NCI-H2029 (cell line): ENCODE results near the gene KIAA1671.

Experiments used
- DNase-seq: peaks from one replicate; lab custom pipeline; 2025; lab: John Stamatoyannopoulos, UW

The KIAA1671 gene

GRCh38 chr22:24981656-24982055 lies 29.1 kb downstream of the KIAA1671 start:
- DNase-seq = no peak

- DNase-seq = no peak
Measured at GRCh38 chr22:24982301-24983056, 30.0 kb downstream of the KIAA1671 start.

GRCh38 chr22:24983151-24983550 lies 30.6 kb downstream of the KIAA1671 start:
- no peak for DNase-seq

GRCh38 chr22:24984122-24984521 lies 31.6 kb downstream of the KIAA1671 start:
- no peak for DNase-seq

GRCh38 chr22:24985826-24986214 lies 33.3 kb downstream of the KIAA1671 start:
- no peak for DNase-seq

- DNase-seq = no peak
Measured at GRCh38 chr22:24986816-24987215, 34.3 kb downstream of the KIAA1671 start.

GRCh38 chr22:24989135-24989534 lies 36.6 kb downstream of the KIAA1671 start:
- DNase-seq = no peak

- DNase-seq = no peak
Measured at GRCh38 chr22:24989541-24989951, 37.0 kb downstream of the KIAA1671 start.

GRCh38 chr22:24990344-24990905 lies 37.9 kb downstream of the KIAA1671 start:
- DNase-seq = no peak

GRCh38 chr22:24992946-24993345 lies 40.4 kb downstream of the KIAA1671 start:
- no peak for DNase-seq

- DNase-seq = peak; percentile 90
Measured at GRCh38 chr22:24994070-24994763, 41.7 kb downstream of the KIAA1671 start.

GRCh38 chr22:24995649-24996180 lies 43.2 kb downstream of the KIAA1671 start:
- DNase-seq = peak; percentile 18

- peak; percentile 87 for DNase-seq
Measured at GRCh38 chr22:24996420-24996952, 44.0 kb downstream of the KIAA1671 start.

- no peak for DNase-seq
Measured at GRCh38 chr22:24997023-24997422, 44.5 kb downstream of the KIAA1671 start.

- no peak for DNase-seq
Measured at GRCh38 chr22:25000686-25001085, 48.2 kb downstream of the KIAA1671 start.

GRCh38 chr22:25002241-25002985 lies 49.9 kb downstream of the KIAA1671 start:
- DNase-seq = no peak

- no peak for DNase-seq
Measured at GRCh38 chr22:25006354-25006753, 53.8 kb downstream of the KIAA1671 start.

- DNase-seq = peak; percentile 42
Measured at GRCh38 chr22:25007444-25008106, 55.1 kb downstream of the KIAA1671 start.

- peak; percentile 68 for DNase-seq
Measured at GRCh38 chr22:25008666-25009065, 56.1 kb downstream of the KIAA1671 start.

GRCh38 chr22:25012741-25013143 lies 60.2 kb downstream of the KIAA1671 start:
- no peak for DNase-seq

- no peak for DNase-seq
Measured at GRCh38 chr22:25013607-25014006, 61.1 kb downstream of the KIAA1671 start.
